ENCODE measurements around the gene INHBB.

DNA sequence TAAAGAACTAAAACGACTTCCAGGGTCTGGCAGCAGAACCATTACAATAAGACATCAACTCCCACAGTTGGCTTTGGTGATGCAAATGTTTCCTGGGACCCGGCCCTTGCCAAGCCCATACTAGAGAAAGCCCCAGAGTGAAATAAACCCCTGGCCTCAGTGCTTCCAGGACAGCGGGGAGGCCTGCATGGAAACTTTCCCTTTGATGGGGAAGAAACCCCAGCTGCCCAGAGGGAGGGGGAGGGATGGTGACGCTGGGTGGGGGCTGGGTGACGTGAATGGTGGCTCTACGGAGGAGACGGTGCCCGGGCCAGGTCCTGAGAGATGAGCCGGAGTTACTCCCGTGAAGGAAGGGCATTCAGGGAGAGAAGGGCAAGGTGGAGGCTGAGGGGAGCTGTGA, 27.5 kb downstream of the INHBB start:
- TF ChIP-seq POLR2AphosphoS5 (IDR thresholded peaks at IDR 0.05): no peak
- TF ChIP-seq CTCF (IDR thresholded peaks at IDR 0.05): no peak
- TF ChIP-seq POLR2A (IDR thresholded peaks at IDR 0.05): no peak
- TF ChIP-seq EP300 (IDR thresholded peaks at IDR 0.05; ENCODE audit: low read depth): no peak

Measured in transverse colon (tissue), 4 donors.